Calu3 (cell line): Measurements from ENCODE around the gene ZNF77. TPM values are rescaled to one million over a fixed set of nuclear protein-coding genes. Genes with fewer than 3 reads are reported as not detected.

Experiments
- BruUV-seq: library from RNA; stranded (reverse); fragments of 400-500 nt; replicated peaks from 2 replicates; lab custom pipeline; 2021; lab: Mats Ljungman, UMichigan
- CTCF ChIA-PET: fragments of 300-600 bp; sonication (Branson Sonifier 250); formaldehyde crosslinking; loops from one replicate; lab custom pipeline; 2022; ENCODE audit warnings: antibody characterized with exemption; lab: Charles Lee
- DNase-seq: peaks from one replicate; pipeline ENCODE4 v3.0.0; 2022
- H3K27ac Mint-ChIP-seq: one replicate; pipeline ENCODE4 v1.8.0; 2022; ENCODE audit warnings: mixed read lengths; ENCODE audit not compliant: unreplicated experiment
- H3K27me3 Mint-ChIP-seq: one replicate; pipeline ENCODE4 v1.8.0; 2022; ENCODE audit warnings: mixed read lengths; ENCODE audit not compliant: unreplicated experiment
- H3K36me3 Mint-ChIP-seq: one replicate; pipeline ENCODE4 v1.8.0; 2022; ENCODE audit warnings: mild to moderate bottlenecking, moderate library complexity, mixed read lengths; ENCODE audit not compliant: insufficient read depth, unreplicated experiment
- H3K4me1 Mint-ChIP-seq: one replicate; pipeline ENCODE4 v1.8.0; 2022; ENCODE audit warnings: mild to moderate bottlenecking, low read depth, mixed read lengths; ENCODE audit not compliant: unreplicated experiment
- H3K4me3 Mint-ChIP-seq: one replicate; pipeline ENCODE4 v1.8.0; 2022; ENCODE audit warnings: mild to moderate bottlenecking, low read depth, moderate library complexity, mixed read lengths; ENCODE audit not compliant: unreplicated experiment
- H3K9me3 Mint-ChIP-seq: one replicate; pipeline ENCODE4 v1.8.0; 2022; ENCODE audit warnings: low read depth, mixed read lengths; ENCODE audit not compliant: unreplicated experiment
- intact Hi-C: fragments of 100-400 bp; cut with micrococcal nuclease; formaldehyde crosslinking; loops from one replicate; pipeline ENCODE4 v1.10.0; 2022; ENCODE audit not compliant: unreplicated experiment
- total RNA-seq: library from RNA; stranded (reverse); gene quantifications from 2 replicates; pipeline ENCODE4 v1.2.3, GENCODE V29; 2022
- TF ChIP-seq, protein P1 (sequence below): fragments of 200-600 bp; IDR thresholded peaks from one replicate; pipeline ENCODE4 v1.8.0; 2022; ENCODE audit warnings: antibody characterized with exemption; ENCODE audit not compliant: unreplicated experiment

Gene ZNF77
- total RNA-seq, 1 experiment from 2014 or later, result 5.0 TPM

DNA sequence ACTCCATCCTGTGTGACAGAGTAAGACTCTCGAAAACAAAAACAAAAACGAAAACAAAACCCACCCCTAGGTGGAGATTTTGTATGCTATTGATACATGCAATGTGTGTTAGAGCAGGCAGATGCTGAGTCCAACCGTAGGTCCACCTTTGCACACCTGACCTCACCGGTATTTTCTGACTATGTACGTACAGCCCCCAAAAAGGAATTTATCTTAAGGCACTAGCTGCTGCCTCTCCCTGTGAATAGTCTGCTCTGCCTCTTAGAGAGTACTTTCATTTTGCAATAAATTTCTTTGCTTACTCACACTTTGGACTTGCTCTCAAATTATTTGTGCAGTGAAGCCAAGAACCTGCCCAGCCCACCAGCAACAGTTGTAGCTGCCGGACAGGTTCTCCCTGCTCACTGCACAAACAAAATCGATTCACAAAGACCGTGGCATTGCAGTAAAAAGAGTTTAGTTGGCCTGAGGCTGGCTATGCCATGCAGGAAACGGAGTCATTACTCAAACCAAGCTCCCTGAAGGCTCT is 8.2 kb upstream of the ZNF77 start:
- no peaks in the 10 kb centered on the region for H3K27me3 Mint-ChIP-seq
- TF ChIP-seq, protein P1, sequence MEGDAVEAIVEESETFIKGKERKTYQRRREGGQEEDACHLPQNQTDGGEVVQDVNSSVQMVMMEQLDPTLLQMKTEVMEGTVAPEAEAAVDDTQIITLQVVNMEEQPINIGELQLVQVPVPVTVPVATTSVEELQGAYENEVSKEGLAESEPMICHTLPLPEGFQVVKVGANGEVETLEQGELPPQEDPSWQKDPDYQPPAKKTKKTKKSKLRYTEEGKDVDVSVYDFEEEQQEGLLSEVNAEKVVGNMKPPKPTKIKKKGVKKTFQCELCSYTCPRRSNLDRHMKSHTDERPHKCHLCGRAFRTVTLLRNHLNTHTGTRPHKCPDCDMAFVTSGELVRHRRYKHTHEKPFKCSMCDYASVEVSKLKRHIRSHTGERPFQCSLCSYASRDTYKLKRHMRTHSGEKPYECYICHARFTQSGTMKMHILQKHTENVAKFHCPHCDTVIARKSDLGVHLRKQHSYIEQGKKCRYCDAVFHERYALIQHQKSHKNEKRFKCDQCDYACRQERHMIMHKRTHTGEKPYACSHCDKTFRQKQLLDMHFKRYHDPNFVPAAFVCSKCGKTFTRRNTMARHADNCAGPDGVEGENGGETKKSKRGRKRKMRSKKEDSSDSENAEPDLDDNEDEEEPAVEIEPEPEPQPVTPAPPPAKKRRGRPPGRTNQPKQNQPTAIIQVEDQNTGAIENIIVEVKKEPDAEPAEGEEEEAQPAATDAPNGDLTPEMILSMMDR, result no peak
- intact Hi-C loops, result no loop called here
- no peaks in the 10 kb centered on the region for H3K9me3 Mint-ChIP-seq
- DNase-seq, result peak; percentile 75
- H3K36me3 Mint-ChIP-seq, result peaks cover 30% of the 10 kb centered on the region
- CTCF ChIA-PET, result interaction anchor here (0.6 to 1.2 kb wide), 5 partner anchors 18 to 532 kb away, joined by 3 to 7 read pairs (median 3); no protein-coding TSS in a partner anchor
- H3K4me3 Mint-ChIP-seq, result peak overlapping the region; percentile 62
- BruUV-seq, result no TSS peak
- H3K27ac Mint-ChIP-seq, result peak overlapping the region; percentile 75
- H3K4me1 Mint-ChIP-seq, result peaks cover 7% of the 10 kb centered on the region

DNA sequence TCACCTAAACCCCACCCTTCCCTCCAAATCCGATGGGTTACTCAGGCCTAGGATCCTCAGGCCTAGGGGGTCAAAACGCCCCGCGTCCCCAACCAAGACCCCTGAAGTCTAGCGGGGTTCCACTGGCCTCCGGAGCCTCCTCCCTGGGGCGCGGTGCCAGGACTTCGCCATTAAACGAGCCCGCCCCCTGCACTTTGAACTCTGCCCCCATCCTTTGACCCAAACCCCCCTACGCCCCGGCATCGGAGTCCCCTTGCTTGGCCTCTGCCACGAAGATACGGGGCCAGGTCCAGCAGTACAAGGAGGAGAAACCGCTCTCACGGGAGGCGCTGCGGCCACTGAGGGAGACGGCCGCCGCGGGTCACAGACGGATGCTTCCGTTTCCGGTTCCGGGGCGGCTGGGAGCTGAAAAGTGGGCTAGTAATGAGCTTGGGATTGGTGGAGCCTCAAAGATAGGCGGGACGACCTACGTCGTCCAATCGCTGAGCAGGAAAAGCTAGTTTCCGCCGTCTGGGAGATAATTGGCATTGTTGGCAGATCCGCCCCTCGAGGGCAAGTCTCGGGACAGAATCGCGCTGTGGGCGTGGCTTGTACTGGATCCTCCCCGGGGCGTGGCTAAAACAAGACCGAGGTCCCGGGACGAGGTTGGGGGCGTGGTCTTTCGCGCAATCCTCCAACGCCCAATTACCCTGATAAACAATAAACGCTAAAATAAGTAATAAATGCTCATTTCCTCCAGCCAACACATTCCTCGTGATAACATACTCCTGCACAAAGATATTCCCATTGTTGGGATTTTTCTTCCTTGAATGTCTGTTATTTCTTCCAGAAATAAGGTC is 5.7 kb upstream of the ZNF77 start:
- Mint-ChIP-seq H3K36me3 (peaks cover 37% of the 10 kb centered on the region), H3K27me3 (no peaks in the 10 kb centered on the region), H3K9me3 (no peaks in the 10 kb centered on the region), H3K4me3 (peak overlapping the region; percentile 91), H3K27ac (peak overlapping the region; percentile 97), H3K4me1 (peaks cover 7% of the 10 kb centered on the region)
- intact Hi-C loops, result no loop called here
- TF ChIP-seq, protein P1, result no peak
- CTCF ChIA-PET, result interaction anchor here (0.6 to 2.6 kb wide), 18 partner anchors 10 to 480 kb away, joined by 3 to 12 read pairs (median 4); partner anchors contain the start of genes ZNF555 and ZNF57
- no TSS peak for BruUV-seq
- DNase-seq, result peak; percentile 97

DNA sequence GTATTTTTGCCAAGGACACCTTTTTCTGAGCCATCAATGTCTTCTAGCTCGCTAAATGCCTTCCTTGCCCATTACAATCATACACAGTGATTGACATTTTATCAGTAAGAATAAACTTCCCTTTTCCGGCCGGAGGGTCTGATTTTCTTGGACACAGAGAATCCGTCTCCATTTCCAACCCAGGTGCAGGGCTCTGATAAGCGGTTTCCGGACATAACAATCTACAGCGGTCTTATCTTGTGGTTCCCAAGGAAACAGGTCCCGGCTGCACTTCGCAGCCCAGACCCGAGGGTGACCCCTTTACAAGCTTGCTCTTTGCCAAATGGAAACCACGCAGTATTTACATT is 5.1 kb upstream of the ZNF77 start:
- peaks cover 7% of the 10 kb centered on the region for H3K4me1 Mint-ChIP-seq
- TF ChIP-seq, protein P1, result no peak
- no peaks in the 10 kb centered on the region for H3K9me3 Mint-ChIP-seq
- intact Hi-C loops, result no loop called here
- peak overlapping the region; percentile 91 for H3K4me3 Mint-ChIP-seq
- peaks cover 43% of the 10 kb centered on the region for H3K36me3 Mint-ChIP-seq
- peak overlapping the region; percentile 97 for H3K27ac Mint-ChIP-seq
- CTCF ChIA-PET, result interaction anchor here (0.6 to 2.6 kb wide), 9 partner anchors 9 to 355 kb away, joined by 3 to 12 read pairs (median 4); partner anchors contain the start of genes ZNF555 and ZNF57
- H3K27me3 Mint-ChIP-seq, result no peaks in the 10 kb centered on the region
- no TSS peak for BruUV-seq
- DNase-seq, result peak; percentile 19

DNA sequence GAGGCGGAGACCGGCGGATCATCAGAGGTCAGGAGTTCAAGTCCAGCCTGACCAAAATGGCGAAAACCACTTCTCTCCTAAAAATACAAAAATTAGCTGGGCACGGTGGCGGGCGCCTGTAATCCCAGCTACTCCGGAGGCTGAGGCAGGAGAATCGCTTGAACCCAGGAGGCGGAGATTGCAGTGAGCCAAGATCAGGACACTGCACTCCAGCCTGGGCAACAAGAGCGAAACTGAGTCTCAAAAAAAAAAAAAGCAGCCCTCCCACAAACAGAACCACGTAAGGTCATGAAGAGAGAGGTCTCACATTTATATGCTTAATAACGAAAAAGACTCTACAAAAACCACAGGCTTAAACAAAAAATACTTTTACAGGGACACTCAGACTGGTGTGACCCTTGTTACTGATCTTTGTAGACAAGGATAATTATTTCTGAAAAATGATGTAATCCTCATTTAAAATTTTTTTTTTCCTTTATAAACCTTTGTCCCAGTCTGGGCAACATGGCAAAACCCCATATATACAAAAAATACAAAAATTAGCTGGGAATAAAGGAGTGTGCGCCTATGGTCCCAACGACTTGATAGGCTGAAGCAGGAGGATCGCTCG is 909 bp upstream of the ZNF77 start:
- H3K4me1 Mint-ChIP-seq, result peaks cover 7% of the 10 kb centered on the region
- CTCF ChIA-PET, result interaction anchor here (0.7 kb wide), 1 partner anchor 94 kb away, joined by 3 read pairs; no protein-coding TSS in a partner anchor
- H3K27ac Mint-ChIP-seq, result peak overlapping the region; percentile 82
- H3K36me3 Mint-ChIP-seq, result peaks cover 43% of the 10 kb centered on the region
- intact Hi-C loops, result no loop called here
- H3K4me3 Mint-ChIP-seq, result peak overlapping the region; percentile 75
- H3K27me3 Mint-ChIP-seq, result no peaks in the 10 kb centered on the region
- H3K9me3 Mint-ChIP-seq, result no peaks in the 10 kb centered on the region
- TSS peak; percentile 76 for BruUV-seq
- DNase-seq, result no peak
- TF ChIP-seq, protein P1, result no peak
